Neural progenitor cell (in vitro differentiated cells): ENCODE data around the gene FARP2. TPM values are rescaled to one million over a fixed set of nuclear protein-coding genes. Genes with fewer than 3 reads are reported as not detected.

Experiments
- DNase-seq: peaks from one replicate; pipeline ENCODE4 v3.0.0-alpha.2; 2016; ENCODE audit warnings: low spot score
- H2AFZ ChIP-seq: fragments of 200-600 bp; sonication (generic); replicated peaks from 2 replicates; pipeline ENCODE4 v1.6.1; 2016; ENCODE audit warnings: antibody characterized with exemption
- H3F3A ChIP-seq: fragments of 200-600 bp; sonication (generic); 2 replicates; pipeline ENCODE4 v1.6.1; 2016; ENCODE audit warnings: antibody characterized with exemption, low read depth
- H3K27ac ChIP-seq: fragments of 200-600 bp; sonication (generic); 2 replicates; pipeline ENCODE4 v1.5.1; 2016; ENCODE audit warnings: mild to moderate bottlenecking
- H3K27me3 ChIP-seq: fragments of 200-600 bp; sonication (generic); 2 replicates; pipeline ENCODE4 v1.6.1; 2016; ENCODE audit warnings: mild to moderate bottlenecking, moderate library complexity
- H3K36me3 ChIP-seq: fragments of 200-600 bp; sonication (generic); 2 replicates; pipeline ENCODE4 v1.5.1; 2016
- H3K4me1 ChIP-seq: fragments of 200-600 bp; sonication (generic); 2 replicates; pipeline ENCODE4 v1.6.1; 2016; ENCODE audit warnings: mixed run types
- H3K4me2 ChIP-seq: fragments of 200-600 bp; sonication (generic); 2 replicates; pipeline ENCODE4 v1.6.1; 2016
- H3K4me3 ChIP-seq: fragments of 200-600 bp; sonication (generic); 2 replicates; pipeline ENCODE4 v1.5.1; 2016
- H3K79me2 ChIP-seq: fragments of 200-600 bp; sonication (generic); 2 replicates; pipeline ENCODE4 v1.6.1; 2016; ENCODE audit warnings: low read depth
- H3K9ac ChIP-seq: fragments of 200-600 bp; sonication (generic); 2 replicates; pipeline ENCODE4 v1.6.1; 2016
- H3K9me3 ChIP-seq: fragments of 200-600 bp; sonication (generic); 2 replicates; pipeline ENCODE4 v1.5.1; 2016; ENCODE audit warnings: low read depth
- H4K20me1 ChIP-seq: fragments of 200-600 bp; sonication (generic); 2 replicates; pipeline ENCODE4 v1.6.1; 2016; ENCODE audit warnings: low read depth
- H3K27ac Mint-ChIP-seq: 3 replicates; pipeline ENCODE4 v1.8.0; 2021; ENCODE audit warnings: mixed read lengths
- H3K27me3 Mint-ChIP-seq: 2 replicates; pipeline ENCODE4 v1.8.0; 2022; ENCODE audit warnings: low read depth, mild to moderate bottlenecking, inconsistent platforms, moderate library complexity, mixed read lengths; ENCODE audit not compliant: insufficient read depth
- H3K36me3 Mint-ChIP-seq: 3 replicates; pipeline ENCODE4 v1.8.0; 2021; ENCODE audit warnings: mixed read lengths
- H3K4me1 Mint-ChIP-seq: 3 replicates; pipeline ENCODE4 v1.8.0; 2021; ENCODE audit warnings: mixed read lengths
- H3K4me3 Mint-ChIP-seq: 3 replicates; pipeline ENCODE4 v1.8.0; 2021; ENCODE audit warnings: mild to moderate bottlenecking, moderate library complexity, mixed read lengths
- H3K9me3 Mint-ChIP-seq: 3 replicates; pipeline ENCODE4 v1.8.0; 2020; ENCODE audit warnings: mixed read lengths
- CTCF ChIP-seq: fragments of 200-600 bp; sonication (generic); IDR thresholded peaks from 2 replicates; pipeline ENCODE4 v1.5.1; 2017; ENCODE audit warnings: antibody characterized with exemption, mild to moderate bottlenecking
- EZH2 ChIP-seq: fragments of 200-600 bp; sonication (generic); IDR thresholded peaks from 2 replicates; pipeline ENCODE4 v1.6.1; 2017; ENCODE audit warnings: antibody characterized with exemption, mild to moderate bottlenecking, moderate library complexity
- EZH2phosphoT487 ChIP-seq: fragments of 200-600 bp; sonication (generic); IDR thresholded peaks from 2 replicates; pipeline ENCODE4 v1.6.1; 2017; ENCODE audit warnings: antibody characterized with exemption
- total RNA-seq: library from RNA; depleted of rRNA; stranded (reverse); fragments of >200 nt; gene quantifications from 2 replicates; pipeline ENCODE4 v1.2.3, GENCODE V29; 2015; ENCODE audit warnings: low replicate concordance

Gene FARP2
- total RNA-seq, 1 donor from 2014 or later: 32.3 TPM

- H3K4me3 Mint-ChIP-seq: no peak overlapping the region
- Histone ChIP-seq H3F3A (no peaks in the 10 kb centered on the region), H2AFZ (no peak overlapping the region), H3K36me3 (no peaks in the 10 kb centered on the region), H3K79me2 (no peaks in the 10 kb centered on the region), H3K4me3 (no peak overlapping the region), H3K27ac (no peak overlapping the region), H4K20me1 (no peaks in the 10 kb centered on the region), H3K9ac (no peak overlapping the region), H3K27me3 (no peaks in the 10 kb centered on the region), H3K4me2 (no peak overlapping the region), H3K4me1 (no peaks in the 10 kb centered on the region), H3K9me3 (no peaks in the 10 kb centered on the region)
- TF ChIP-seq CTCF (no peak), EZH2phosphoT487 (no peak), EZH2 (no peak)
- peaks cover 5% of the 10 kb centered on the region for H3K36me3 Mint-ChIP-seq
- no peak for DNase-seq
- peaks cover 16% of the 10 kb centered on the region for H3K4me1 Mint-ChIP-seq
- peaks cover 9% of the 10 kb centered on the region for H3K9me3 Mint-ChIP-seq
- no peak overlapping the region for H3K27ac Mint-ChIP-seq
- peaks cover 11% of the 10 kb centered on the region for H3K27me3 Mint-ChIP-seq
Observed at GRCh38 chr2:241530571-241530970, 174.5 kb downstream of the FARP2 start.

- Mint-ChIP-seq H3K4me1 (peaks cover 21% of the 10 kb centered on the region), H3K4me3 (no peak overlapping the region), H3K9me3 (peaks cover 4% of the 10 kb centered on the region), H3K36me3 (peaks cover 2% of the 10 kb centered on the region), H3K27me3 (peaks cover 12% of the 10 kb centered on the region), H3K27ac (no peak overlapping the region)
- Histone ChIP-seq H3K27me3 (no peaks in the 10 kb centered on the region), H3K36me3 (no peaks in the 10 kb centered on the region), H3K4me3 (no peak overlapping the region), H3F3A (no peaks in the 10 kb centered on the region), H3K9me3 (no peaks in the 10 kb centered on the region), H3K9ac (no peak overlapping the region), H2AFZ (no peak overlapping the region), H3K4me2 (no peak overlapping the region), H3K27ac (no peak overlapping the region), H3K79me2 (no peaks in the 10 kb centered on the region), H3K4me1 (peaks cover 5% of the 10 kb centered on the region), H4K20me1 (no peaks in the 10 kb centered on the region)
- TF ChIP-seq EZH2 (no peak), CTCF (no peak), EZH2phosphoT487 (no peak)
- no peak for DNase-seq
Observed at GRCh38 chr2:241531161-241531722, 175.2 kb downstream of the FARP2 start.

GRCh38 chr2:241532168-241532567 lies 176.1 kb downstream of the FARP2 start:
- no peaks in the 10 kb centered on the region for H4K20me1 ChIP-seq
- H3K27me3 ChIP-seq: peaks cover under 1% of the 10 kb centered on the region
- Mint-ChIP-seq H3K27ac (no peak overlapping the region), H3K4me1 (peaks cover 21% of the 10 kb centered on the region), H3K9me3 (no peaks in the 10 kb centered on the region), H3K4me3 (no peak overlapping the region), H3K36me3 (no peaks in the 10 kb centered on the region), H3K27me3 (peaks cover 12% of the 10 kb centered on the region)
- no peak overlapping the region for H3K4me3 ChIP-seq
- H3K9me3 ChIP-seq: no peaks in the 10 kb centered on the region
- no peak for TF ChIP-seq EZH2
- no peak for TF ChIP-seq EZH2phosphoT487
- no peak for TF ChIP-seq CTCF
- H3K4me1 ChIP-seq: peaks cover 7% of the 10 kb centered on the region
- H2AFZ ChIP-seq: no peak overlapping the region
- H3K9ac ChIP-seq: no peak overlapping the region
- H3F3A ChIP-seq: no peaks in the 10 kb centered on the region
- no peak for DNase-seq
- no peak overlapping the region for H3K4me2 ChIP-seq
- H3K36me3 ChIP-seq: no peaks in the 10 kb centered on the region
- H3K79me2 ChIP-seq: no peaks in the 10 kb centered on the region
- H3K27ac ChIP-seq: no peak overlapping the region
